ENCODE data around the gene TCEA3. TPM values are rescaled to one million over a fixed set of nuclear protein-coding genes. Genes with fewer than 3 reads are reported as not detected.

Gene TCEA3
- total RNA-seq, 1 donor from 2014 or later: 3.3 TPM

Other genes with a start within 250 kb of the TCEA3 start
- 3.3 and 3.8 TPM in 2 replicates for gene HTR1D, start 207.2 kb downstream of the TCEA3 start, total RNA-seq
- gene HNRNPR, start 80.5 kb downstream of the TCEA3 start, total RNA-seq: 109 and 113 TPM in 2 replicates
- gene ZNF436, start 54.9 kb downstream of the TCEA3 start, total RNA-seq: 12.2 and 13.0 TPM in 2 replicates
- 32.1 and 33.5 TPM in 2 replicates for gene ASAP3, start 59.4 kb upstream of the TCEA3 start, total RNA-seq
- 0.11 TPM in 1 of 2 replicates, not detected in the other for gene E2F2, start 106.5 kb upstream of the TCEA3 start, total RNA-seq
- gene ID3, start 134.8 kb upstream of the TCEA3 start, total RNA-seq: 91.4 and 94.3 TPM in 2 replicates

Measured in astrocyte (in vitro differentiated cells and primary cell).